T-helper 1 cell treated with Interleukin-12 subunit alpha and Interleukin-12 subunit beta and Interleukin-4 antibody, amounts not matched to agents 30 ng/mL and 1 ng/mL, for 36 hours (primary cell): ENCODE data around the gene ARHGAP22. TPM values are rescaled to one million over a fixed set of nuclear protein-coding genes. Genes with fewer than 3 reads are reported as not detected.

ENCODE experiments used
- intact Hi-C: fragments of 100-400 bp; cut with micrococcal nuclease; formaldehyde crosslinking; loops from one replicate; pipeline ENCODE4 v1.15.1; 2024
- total RNA-seq: library from RNA; stranded (reverse); gene quantifications from 2 replicates; pipeline ENCODE4 v1.2.3, GENCODE V29; 2022

The ARHGAP22 gene
- total RNA-seq, 1 donor from 2014 or later = not detected

- intact Hi-C loops = no loop called here
Observed at GRCh38 chr10:48484911-48485310, 120.0 kb downstream of the ARHGAP22 start.

GRCh38 chr10:48482207-48482606 lies 122.7 kb downstream of the ARHGAP22 start:
- intact Hi-C loops = no loop called here

- intact Hi-C loops = no loop called here
Observed at GRCh38 chr10:48481385-48481784, 123.5 kb downstream of the ARHGAP22 start.

- intact Hi-C loops = no loop called here
Observed at GRCh38 chr10:48480397-48481374, 124.2 kb downstream of the ARHGAP22 start.

GRCh38 chr10:48478980-48479811 lies 125.7 kb downstream of the ARHGAP22 start:
- intact Hi-C loops = no loop called here

- intact Hi-C loops = no loop called here
Observed at GRCh38 chr10:48478469-48478868, 126.4 kb downstream of the ARHGAP22 start.

GRCh38 chr10:48477616-48478015 lies 127.3 kb downstream of the ARHGAP22 start:
- intact Hi-C loops = no loop called here

GRCh38 chr10:48477141-48477540 lies 127.7 kb downstream of the ARHGAP22 start:
- intact Hi-C loops = no loop called here

GRCh38 chr10:48476279-48476982 lies 128.4 kb downstream of the ARHGAP22 start:
- intact Hi-C loops = no loop called here

GRCh38 chr10:48475943-48476278 lies 129.0 kb downstream of the ARHGAP22 start:
- intact Hi-C loops = no loop called here

GRCh38 chr10:48474765-48475365 lies 130.0 kb downstream of the ARHGAP22 start:
- intact Hi-C loops = no loop called here

- intact Hi-C loops = no loop called here
Observed at GRCh38 chr10:48473704-48474103, 131.2 kb downstream of the ARHGAP22 start.

GRCh38 chr10:48472501-48473069 lies 132.3 kb downstream of the ARHGAP22 start:
- intact Hi-C loops = no loop called here

- intact Hi-C loops = no loop called here
Observed at GRCh38 chr10:48470893-48471805, 133.7 kb downstream of the ARHGAP22 start.

GRCh38 chr10:48470115-48470892 lies 134.6 kb downstream of the ARHGAP22 start:
- intact Hi-C loops = no loop called here

- intact Hi-C loops = no loop called here
Observed at GRCh38 chr10:48469516-48470020, 135.3 kb downstream of the ARHGAP22 start.

GRCh38 chr10:48468866-48469511 lies 135.9 kb downstream of the ARHGAP22 start:
- intact Hi-C loops = no loop called here

GRCh38 chr10:48468130-48468790 lies 136.6 kb downstream of the ARHGAP22 start:
- intact Hi-C loops = no loop called here
